Fibroblast of the aortic adventitia (primary cell): ENCODE data around the gene MLC1. TPM values are rescaled to one million over a fixed set of nuclear protein-coding genes. Genes with fewer than 3 reads are reported as not detected.

Source experiments
- DNase-seq: peaks from one replicate; pipeline ENCODE4 v3.0.0-alpha.2; 2010; ENCODE audit warnings: low read depth
- H3K4me3 ChIP-seq: 2 replicates; pipeline ENCODE4 v1.5.1; 2011; ENCODE audit warnings: low read depth, mild to moderate bottlenecking, control low read depth, low read length, moderate library complexity
- total RNA-seq: library from RNA; depleted of rRNA; stranded (reverse); fragments of >200 nt; gene quantifications from 2 replicates; pipeline ENCODE4 v1.2.3, GENCODE V29; 2012; ENCODE audit warnings: low replicate concordance
- TF ChIP-seq, protein P1 (sequence below): IDR thresholded peaks from 2 replicates; pipeline ENCODE4 v1.5.1; 2011; ENCODE audit warnings: mild to moderate bottlenecking, low read length, control low read depth, inconsistent platforms; ENCODE audit not compliant: insufficient read depth

The MLC1 gene
- total RNA-seq, 1 donor: 0.09 TPM

- TF ChIP-seq, protein P1, sequence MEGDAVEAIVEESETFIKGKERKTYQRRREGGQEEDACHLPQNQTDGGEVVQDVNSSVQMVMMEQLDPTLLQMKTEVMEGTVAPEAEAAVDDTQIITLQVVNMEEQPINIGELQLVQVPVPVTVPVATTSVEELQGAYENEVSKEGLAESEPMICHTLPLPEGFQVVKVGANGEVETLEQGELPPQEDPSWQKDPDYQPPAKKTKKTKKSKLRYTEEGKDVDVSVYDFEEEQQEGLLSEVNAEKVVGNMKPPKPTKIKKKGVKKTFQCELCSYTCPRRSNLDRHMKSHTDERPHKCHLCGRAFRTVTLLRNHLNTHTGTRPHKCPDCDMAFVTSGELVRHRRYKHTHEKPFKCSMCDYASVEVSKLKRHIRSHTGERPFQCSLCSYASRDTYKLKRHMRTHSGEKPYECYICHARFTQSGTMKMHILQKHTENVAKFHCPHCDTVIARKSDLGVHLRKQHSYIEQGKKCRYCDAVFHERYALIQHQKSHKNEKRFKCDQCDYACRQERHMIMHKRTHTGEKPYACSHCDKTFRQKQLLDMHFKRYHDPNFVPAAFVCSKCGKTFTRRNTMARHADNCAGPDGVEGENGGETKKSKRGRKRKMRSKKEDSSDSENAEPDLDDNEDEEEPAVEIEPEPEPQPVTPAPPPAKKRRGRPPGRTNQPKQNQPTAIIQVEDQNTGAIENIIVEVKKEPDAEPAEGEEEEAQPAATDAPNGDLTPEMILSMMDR: no peak
- H3K4me3 ChIP-seq: no peak overlapping the region
- DNase-seq: no peak
Measured at GRCh38 chr22:50078761-50079160, 6.5 kb downstream of the MLC1 start.

DNA sequence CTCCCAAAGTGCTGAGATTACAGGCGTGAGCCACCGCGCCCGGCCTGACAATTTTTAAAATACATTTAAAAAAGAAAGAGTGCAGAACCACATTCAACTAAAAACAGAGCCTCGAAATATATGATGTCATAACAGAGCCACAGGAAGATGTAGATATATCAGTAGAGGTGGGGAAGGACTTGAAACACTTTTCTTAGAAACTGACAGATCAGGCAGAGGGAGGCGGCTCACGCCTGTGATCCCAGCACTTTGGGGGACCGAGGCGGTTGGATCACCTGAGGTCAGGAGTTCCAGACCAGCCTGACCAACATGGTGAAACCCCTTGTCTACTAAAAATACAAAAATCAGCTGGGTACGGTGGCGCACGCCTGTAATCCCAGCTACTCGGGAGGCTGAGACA is 7.0 kb downstream of the MLC1 start:
- no peak for DNase-seq
- TF ChIP-seq, protein P1: no peak
- H3K4me3 ChIP-seq: no peak overlapping the region

DNA sequence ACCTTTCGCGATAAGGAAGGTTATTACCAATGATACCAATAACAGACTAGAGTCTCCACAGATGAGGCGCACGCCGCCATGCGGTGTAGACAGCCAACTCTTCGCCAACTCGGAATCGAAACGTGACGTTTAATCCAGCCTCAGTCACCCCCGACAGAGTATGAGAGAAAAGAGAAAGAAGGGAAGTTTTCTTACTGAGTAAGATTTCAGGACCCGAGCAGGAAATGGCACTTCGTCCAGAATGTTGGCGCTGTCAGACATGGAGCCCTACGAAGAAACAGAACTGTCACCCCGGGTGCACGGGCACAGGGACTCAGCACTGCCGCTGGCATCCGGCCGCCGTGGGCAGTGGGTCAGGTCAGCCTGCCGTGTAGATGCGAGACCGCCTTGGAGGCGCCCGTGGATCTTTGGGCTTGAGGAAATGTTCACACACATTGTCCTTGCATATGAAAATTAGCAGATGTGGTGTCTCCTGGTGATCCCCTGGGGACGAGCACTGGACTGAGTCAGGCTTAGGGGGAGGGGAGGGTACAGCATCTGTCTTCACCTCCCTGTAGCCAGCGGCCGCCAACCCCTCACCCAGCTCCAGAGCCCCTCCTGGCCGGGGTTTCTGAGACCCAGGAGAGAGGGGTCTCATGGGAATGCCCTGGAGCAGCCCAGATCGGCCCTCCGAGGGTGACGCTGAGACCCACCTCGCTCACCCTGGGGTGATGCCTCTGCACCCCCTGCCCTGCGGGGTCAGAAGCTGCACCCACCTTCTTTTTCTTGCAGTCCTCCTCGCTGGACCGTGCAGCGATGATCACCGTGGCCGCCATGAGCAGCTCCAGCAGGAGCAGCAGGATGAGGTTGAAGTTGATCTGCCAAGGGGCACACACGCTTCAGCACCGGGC is 8.3 kb downstream of the MLC1 start:
- TF ChIP-seq, protein P1: no peak

GRCh38 chr22:50074551-50075530 is 10.4 kb downstream of the MLC1 start:
- H3K4me3 ChIP-seq: no peak overlapping the region
- no peak for DNase-seq
- TF ChIP-seq, protein P1: no peak

More for the DNA sequence above, 8.3 kb downstream of the MLC1 start:
- DNase-seq: no peak
- no peak overlapping the region for H3K4me3 ChIP-seq

GRCh38 chr22:50074056-50074455 is 11.2 kb downstream of the MLC1 start:
- H3K4me3 ChIP-seq: no peak overlapping the region
- TF ChIP-seq, protein P1: no peak
- no peak for DNase-seq

GRCh38 chr22:50072714-50073538 is 12.3 kb downstream of the MLC1 start:
- no peak for DNase-seq
- H3K4me3 ChIP-seq: no peak overlapping the region
- TF ChIP-seq, protein P1: no peak
